G401 (cell line): ENCODE measurements around the gene NLGN4Y. TPM values are rescaled to one million over a fixed set of nuclear protein-coding genes. Genes with fewer than 3 reads are reported as not detected.

ENCODE experiments used
- DNase-seq: peaks from one replicate; pipeline ENCODE4 v3.0.0-alpha.2; 2015; ENCODE audit warnings: low spot score
- in situ Hi-C: cut with HindIII; loops from 2 replicates; pipeline ENCODE4 v1.10.0; 2016; ENCODE audit warnings: low sequenced_read_pairs, mixed read lengths
- total RNA-seq: library from RNA; depleted of rRNA; stranded (reverse); fragments of >200 nt; shearing (Covaris generic); gene quantifications from 2 replicates; pipeline ENCODE4 v1.2.3, GENCODE V29; 2014; rRNA removed

Gene NLGN4Y
- 18.0 and 31.4 TPM in 2 replicates for total RNA-seq

GRCh38 chrY:14524272-14525231 lies at the start of gene NLGN4Y:
TSS of gene NLGN4Y (plus strand) at chrY:14524529. CDS start at chrY:14622120, 97,591 bp downstream.
- peak; percentile 53 for DNase-seq
- in situ Hi-C loops = no loop called here

- in situ Hi-C loops = no loop called here
- DNase-seq = no peak
Measured at GRCh38 chrY:14485935-14486334, 38.4 kb upstream of the NLGN4Y start.

GRCh38 chrY:14490226-14490625 lies 34.1 kb upstream of the NLGN4Y start:
- DNase-seq = no peak
- in situ Hi-C loops = no loop called here

- in situ Hi-C loops = no loop called here
- no peak for DNase-seq
Measured at GRCh38 chrY:14498071-14498470, 26.3 kb upstream of the NLGN4Y start.

- in situ Hi-C loops = no loop called here
- no peak for DNase-seq
Measured at GRCh38 chrY:14504592-14504991, 19.7 kb upstream of the NLGN4Y start.

GRCh38 chrY:14522379-14522950 lies 1.9 kb upstream of the NLGN4Y start:
- in situ Hi-C loops = no loop called here
- DNase-seq = peak; percentile 85

- in situ Hi-C loops = no loop called here
Measured at GRCh38 chrY:14523491-14524271, 648 bp upstream of the NLGN4Y start.

GRCh38 chrY:14525315-14525714 lies 986 bp downstream of the NLGN4Y start:
- peak; percentile 51 for DNase-seq
- in situ Hi-C loops = no loop called here

More at GRCh38 chrY:14523491-14524271, 648 bp upstream of the NLGN4Y start:
- peak; percentile 18 for DNase-seq

- in situ Hi-C loops = no loop called here
- no peak for DNase-seq
Measured at GRCh38 chrY:14528361-14528760, 4.0 kb downstream of the NLGN4Y start.

- DNase-seq = no peak
- in situ Hi-C loops = no loop called here
Measured at GRCh38 chrY:14536703-14537102, 12.4 kb downstream of the NLGN4Y start.

- in situ Hi-C loops = no loop called here
- DNase-seq = no peak
Measured at GRCh38 chrY:14543506-14543905, 19.2 kb downstream of the NLGN4Y start.

GRCh38 chrY:14581294-14581693 lies 57.0 kb downstream of the NLGN4Y start:
- in situ Hi-C loops = no loop called here
- DNase-seq = no peak

GRCh38 chrY:14586725-14587124 lies 62.4 kb downstream of the NLGN4Y start:
- peak; percentile 80 for DNase-seq
- in situ Hi-C loops = no loop called here

GRCh38 chrY:14601372-14601771 lies 77.0 kb downstream of the NLGN4Y start:
- DNase-seq = no peak
- in situ Hi-C loops = no loop called here

GRCh38 chrY:14617625-14618024 lies 93.3 kb downstream of the NLGN4Y start:
- in situ Hi-C loops = no loop called here
- DNase-seq = no peak

GRCh38 chrY:14618513-14618912 lies 94.2 kb downstream of the NLGN4Y start:
- in situ Hi-C loops = no loop called here
- DNase-seq = no peak

GRCh38 chrY:14628208-14628607 lies 103.9 kb downstream of the NLGN4Y start:
- in situ Hi-C loops = no loop called here

GRCh38 chrY:14631676-14632075 lies 107.3 kb downstream of the NLGN4Y start:
- DNase-seq = no peak
- in situ Hi-C loops = no loop called here

More at GRCh38 chrY:14628208-14628607, 103.9 kb downstream of the NLGN4Y start:
- no peak for DNase-seq

- in situ Hi-C loops = no loop called here
- no peak for DNase-seq
Measured at GRCh38 chrY:14633718-14634117, 109.4 kb downstream of the NLGN4Y start.

- no peak for DNase-seq
- in situ Hi-C loops = no loop called here
Measured at GRCh38 chrY:14634954-14635353, 110.6 kb downstream of the NLGN4Y start.
